ACC112 (cell line): ENCODE measurements around the gene CAPN10.
"Not testable (repeated sequence)": the region's sequence is repeated elsewhere in the genome, so short reads cannot be mapped to it uniquely, and the experiment has no call there.

Experiments
- H2AFZ ChIP-seq: fragments of 200-600 bp; sonication (generic); one replicate; pipeline ENCODE4 v1.6.0; 2017; ENCODE audit warnings: antibody characterized with exemption, low read length; ENCODE audit not compliant: unreplicated experiment
- H3K27ac ChIP-seq: fragments of 200-600 bp; sonication (generic); 2 replicates; pipeline ENCODE4 v1.5.1; 2014; ENCODE audit warnings: low read depth, mild to moderate bottlenecking, antibody characterized with exemption, low read length, moderate library complexity
- H3K27me3 ChIP-seq: fragments of 200-600 bp; sonication (generic); 2 replicates; pipeline ENCODE4 v1.6.1; 2014; ENCODE audit warnings: mild to moderate bottlenecking, antibody characterized with exemption, low read length, moderate library complexity, mixed read lengths; ENCODE audit not compliant: insufficient read depth
- H3K36me3 ChIP-seq: fragments of 200-600 bp; sonication (generic); 2 replicates; pipeline ENCODE4 v1.6.1; 2016; ENCODE audit warnings: mild to moderate bottlenecking, antibody characterized with exemption, low read length, moderate library complexity, mixed read lengths; ENCODE audit not compliant: insufficient read depth
- H3K4me1 ChIP-seq: fragments of 200-600 bp; sonication (generic); one replicate; pipeline ENCODE4 v1.6.1; 2016; ENCODE audit warnings: low read length, mixed read lengths; ENCODE audit not compliant: insufficient read depth, unreplicated experiment, control insufficient read depth
- H3K4me3 ChIP-seq: fragments of 200-600 bp; sonication (generic); 2 replicates; pipeline ENCODE4 v1.5.1; 2014; ENCODE audit warnings: mild to moderate bottlenecking, low read depth, low read length
- H3K79me2 ChIP-seq: fragments of 200-600 bp; sonication (generic); one replicate; pipeline ENCODE4 v1.6.0; 2016; ENCODE audit warnings: low read length; ENCODE audit not compliant: control insufficient read depth, unreplicated experiment, insufficient read depth

Gene CAPN10

DNA sequence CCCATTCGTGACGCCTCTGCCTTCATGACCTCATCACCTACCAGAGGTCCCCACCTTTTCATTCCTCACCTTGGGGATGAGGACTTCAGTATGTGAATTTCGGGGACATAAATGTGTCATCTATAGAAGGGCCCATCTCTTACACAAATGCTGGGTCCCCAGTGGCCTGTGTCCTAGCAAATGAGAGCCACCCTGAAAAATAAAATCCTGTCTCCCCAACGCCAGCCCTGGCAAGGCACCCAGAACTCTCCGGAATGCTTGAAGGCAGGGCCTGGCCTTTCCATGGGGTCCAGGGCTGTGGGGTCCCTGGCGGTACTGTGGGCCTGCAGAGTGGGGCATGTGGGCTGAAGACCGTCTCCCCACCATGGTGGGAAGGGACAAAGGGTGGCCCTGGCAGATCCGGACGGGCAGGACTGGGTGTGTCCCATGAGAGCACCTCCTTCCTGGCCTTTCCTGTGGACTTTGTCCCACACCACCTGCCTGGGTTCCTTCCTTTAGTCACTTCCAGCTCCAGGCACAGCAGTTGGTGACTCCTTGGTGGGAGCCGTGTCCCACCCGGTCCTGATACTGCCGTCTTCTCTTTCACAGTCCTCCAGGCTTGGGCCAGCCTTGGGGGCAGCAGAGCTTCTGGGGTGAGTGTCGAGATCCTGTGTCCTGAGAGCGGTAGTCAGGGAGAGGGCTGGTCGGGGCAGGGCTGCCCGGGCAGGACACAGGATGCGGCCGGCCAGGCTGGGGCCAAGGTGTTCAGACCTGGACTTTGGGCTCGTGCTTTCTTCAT, 18.6 kb downstream of the CAPN10 start:
- no peak overlapping the region for H3K4me3 ChIP-seq
- H3K27ac ChIP-seq, result no peak overlapping the region
- no peak overlapping the region for H2AFZ ChIP-seq
- no peaks in the 10 kb centered on the region for H3K4me1 ChIP-seq
- no peaks in the 10 kb centered on the region for H3K36me3 ChIP-seq
- no peaks in the 10 kb centered on the region for H3K79me2 ChIP-seq
- no peaks in the 10 kb centered on the region for H3K27me3 ChIP-seq

DNA sequence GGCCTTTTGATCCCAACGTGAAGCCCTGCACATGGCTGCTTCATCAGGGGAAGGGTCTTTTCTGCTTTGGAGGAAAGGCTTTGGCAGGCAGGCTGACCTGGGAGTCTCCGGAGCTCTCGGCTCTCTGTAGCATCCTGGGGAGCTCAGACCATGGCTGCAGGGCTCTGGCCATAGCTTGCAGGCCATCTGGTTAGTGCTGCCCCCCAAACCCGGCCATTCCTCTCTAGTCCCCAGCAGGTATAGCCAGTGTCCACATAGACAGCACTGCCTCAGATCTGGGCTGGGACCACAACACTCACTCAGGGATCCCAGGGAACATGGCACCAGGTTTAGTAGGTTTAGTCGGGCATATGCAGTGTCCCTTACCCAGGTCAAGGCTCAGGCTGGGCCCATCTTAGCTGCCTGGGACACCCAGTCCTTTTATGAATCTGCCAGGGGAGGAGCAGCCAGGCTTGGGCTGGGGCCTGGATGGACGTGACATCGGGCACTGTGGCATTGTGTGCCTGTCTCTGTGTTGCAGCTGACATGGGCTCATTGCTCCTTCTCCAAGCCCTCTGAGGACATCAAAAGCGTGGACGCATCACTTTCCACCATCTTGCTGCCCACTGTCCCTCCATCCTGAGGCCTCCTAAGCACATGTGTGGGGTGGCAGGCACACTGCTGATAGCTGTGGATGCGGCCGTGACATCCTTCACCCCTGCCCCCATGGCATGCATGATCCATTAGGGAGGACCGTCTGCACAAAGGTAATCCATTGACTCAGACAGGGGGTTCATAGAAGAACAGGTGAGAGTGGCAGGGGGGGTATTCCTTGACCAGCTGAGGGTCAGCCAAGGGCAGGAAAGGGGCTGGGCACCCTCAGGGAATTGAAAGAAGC, 19.6 kb downstream of the CAPN10 start:
- no peaks in the 10 kb centered on the region for H3K79me2 ChIP-seq
- H3K27ac ChIP-seq, result no peak overlapping the region
- H3K4me1 ChIP-seq, result no peaks in the 10 kb centered on the region
- H3K36me3 ChIP-seq, result no peaks in the 10 kb centered on the region
- H3K4me3 ChIP-seq, result no peak overlapping the region
- H2AFZ ChIP-seq, result no peak overlapping the region
- H3K27me3 ChIP-seq, result no peaks in the 10 kb centered on the region

DNA sequence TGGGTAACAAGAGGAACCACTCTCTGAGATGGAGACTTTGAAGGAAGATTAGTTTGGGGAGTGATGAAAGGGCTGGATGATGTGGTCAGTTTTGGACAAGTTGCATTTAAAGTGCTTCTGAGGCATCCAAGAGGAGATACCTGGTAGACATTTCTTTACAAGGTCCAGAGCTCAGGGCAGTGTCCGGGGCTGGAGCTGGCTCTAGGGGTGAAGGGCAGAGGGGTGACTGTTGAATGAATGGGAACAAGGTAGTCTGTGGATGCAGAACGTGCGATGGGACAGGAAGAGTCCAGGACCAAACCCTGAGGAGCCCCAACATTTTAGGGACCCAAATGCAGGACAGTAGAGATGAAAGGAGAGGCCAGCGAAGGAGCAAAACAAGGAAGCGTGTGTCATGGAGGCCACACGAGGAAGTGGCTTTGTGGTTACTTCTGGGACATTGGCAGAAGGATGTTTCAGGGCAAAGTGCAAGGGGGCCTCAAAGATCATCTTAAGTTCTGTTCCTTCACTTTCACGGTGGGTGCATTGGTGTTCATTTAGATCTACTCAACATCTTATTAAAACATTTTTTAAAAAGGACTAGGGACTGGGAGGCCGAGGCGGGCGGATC, 25.2 kb downstream of the CAPN10 start:
- Histone ChIP-seq H3K27me3 (no peaks in the 10 kb centered on the region), H3K4me3 (no peak overlapping the region), H3K36me3 (no peaks in the 10 kb centered on the region), H3K27ac (no peak overlapping the region), H3K4me1 (no peaks in the 10 kb centered on the region), H3K79me2 (no peaks in the 10 kb centered on the region), H2AFZ (no peak overlapping the region)

DNA sequence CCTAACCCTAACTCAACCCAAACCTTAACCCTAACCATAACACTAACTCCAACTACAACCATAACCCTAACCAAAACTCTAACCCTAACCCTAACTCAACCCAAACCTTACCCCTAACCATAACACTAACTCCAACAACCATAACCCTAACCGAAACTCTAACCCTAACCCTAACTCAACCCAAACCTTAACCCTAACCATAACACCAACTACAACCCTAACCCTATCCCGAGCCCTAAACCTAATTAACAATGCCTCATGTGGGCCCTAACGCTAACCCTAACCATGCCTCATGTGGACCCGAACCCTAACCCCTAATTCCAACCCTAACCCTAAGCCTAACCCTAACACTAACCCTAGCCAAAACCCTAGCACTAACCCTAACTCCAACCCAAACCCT, 27.2 kb downstream of the CAPN10 start:
- no peaks in the 10 kb centered on the region for H3K36me3 ChIP-seq
- no peak overlapping the region for H3K27ac ChIP-seq
- H2AFZ ChIP-seq, result no peak overlapping the region
- H3K4me1 ChIP-seq, result no peaks in the 10 kb centered on the region
- no peaks in the 10 kb centered on the region for H3K27me3 ChIP-seq
- H3K4me3 ChIP-seq, result no peak overlapping the region
- no peaks in the 10 kb centered on the region for H3K79me2 ChIP-seq

DNA sequence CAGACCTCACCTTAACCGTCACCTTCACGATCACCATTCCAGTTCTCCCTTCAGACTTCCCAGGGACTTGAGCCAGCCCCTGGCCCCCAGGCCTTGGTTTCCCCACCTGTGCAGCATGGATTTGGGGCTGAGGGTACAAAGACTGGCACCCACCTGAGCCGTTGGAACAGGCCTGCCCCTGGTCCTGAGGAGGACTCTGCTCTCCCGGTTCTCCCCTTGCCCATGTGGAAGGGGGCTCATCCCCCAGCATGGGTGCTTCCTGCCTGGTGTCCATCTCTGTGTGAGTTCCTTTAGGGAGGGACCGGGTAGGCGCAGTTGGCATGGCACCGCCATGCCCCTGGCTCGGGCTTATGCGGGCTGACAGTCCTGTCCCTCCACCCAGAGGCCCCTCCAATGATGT, 27.9 kb downstream of the CAPN10 start:
- Histone ChIP-seq H3K79me2 (no peaks in the 10 kb centered on the region), H2AFZ (no peak overlapping the region), H3K4me3 (no peak overlapping the region), H3K36me3 (no peaks in the 10 kb centered on the region), H3K27me3 (no peaks in the 10 kb centered on the region), H3K4me1 (no peaks in the 10 kb centered on the region), H3K27ac (no peak overlapping the region)

DNA sequence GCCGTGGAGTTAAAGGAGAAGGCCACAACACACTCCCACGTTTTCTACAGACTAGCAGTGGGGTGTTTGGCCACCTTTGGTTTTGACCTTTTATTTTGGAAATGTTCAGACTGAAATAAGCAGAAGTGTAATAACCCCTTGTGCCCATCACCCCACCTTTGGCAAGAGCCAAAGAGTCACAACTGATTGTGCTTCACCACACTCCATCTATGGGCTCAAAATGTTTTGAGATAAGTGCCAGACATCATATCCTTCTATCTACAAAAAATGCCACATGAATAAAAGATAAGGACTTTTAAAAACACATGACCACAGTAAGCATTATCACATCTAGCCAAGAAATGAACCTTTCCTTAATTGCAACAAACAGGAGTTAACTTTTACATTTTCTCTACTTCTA, 28.9 kb downstream of the CAPN10 start:
- H3K27me3 ChIP-seq, result no peaks in the 10 kb centered on the region
- H3K4me1 ChIP-seq, result no peaks in the 10 kb centered on the region
- H3K4me3 ChIP-seq, result no peak overlapping the region
- H3K79me2 ChIP-seq, result no peaks in the 10 kb centered on the region
- no peak overlapping the region for H2AFZ ChIP-seq
- H3K36me3 ChIP-seq, result no peaks in the 10 kb centered on the region
- H3K27ac ChIP-seq, result no peak overlapping the region

DNA sequence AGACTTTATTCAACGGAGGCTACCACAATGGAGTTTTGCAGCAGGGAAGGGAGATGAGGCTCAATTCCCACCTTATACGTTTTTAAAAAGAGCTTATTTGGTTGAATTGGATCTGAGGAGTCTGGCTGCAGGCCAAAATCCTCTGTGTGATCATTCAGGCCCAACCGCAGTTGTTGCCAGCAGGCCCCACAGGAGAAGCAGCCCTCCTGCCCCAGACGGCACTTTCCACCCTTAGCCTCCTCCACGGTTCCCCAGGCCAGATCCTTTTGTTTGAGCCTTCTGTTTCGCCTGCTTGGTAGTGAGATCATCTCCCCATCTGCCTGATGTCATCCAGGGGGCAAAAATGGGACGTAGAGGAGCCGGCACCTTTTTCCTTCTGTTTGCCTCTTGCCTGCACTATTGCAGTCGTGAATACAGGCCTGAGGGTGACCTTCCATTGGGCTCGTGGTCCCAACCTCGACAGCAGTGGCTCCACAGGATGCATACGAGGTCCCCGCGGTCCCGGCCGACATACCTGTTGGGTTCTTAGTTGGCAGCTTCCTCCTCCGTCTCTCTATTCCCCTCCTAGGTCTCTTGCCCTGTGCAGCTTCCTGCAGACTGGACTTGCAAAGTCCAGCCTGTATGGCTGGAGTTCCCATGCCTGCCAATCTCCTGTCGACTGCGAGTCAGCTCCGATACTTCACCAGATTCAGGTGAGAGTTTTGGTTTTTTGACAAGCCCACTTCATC, 29.4 kb downstream of the CAPN10 start:
- Histone ChIP-seq H3K36me3 (no peaks in the 10 kb centered on the region), H3K4me1 (no peaks in the 10 kb centered on the region), H3K27me3 (no peaks in the 10 kb centered on the region), H2AFZ (no peak overlapping the region), H3K79me2 (no peaks in the 10 kb centered on the region), H3K4me3 (no peak overlapping the region), H3K27ac (no peak overlapping the region)

DNA sequence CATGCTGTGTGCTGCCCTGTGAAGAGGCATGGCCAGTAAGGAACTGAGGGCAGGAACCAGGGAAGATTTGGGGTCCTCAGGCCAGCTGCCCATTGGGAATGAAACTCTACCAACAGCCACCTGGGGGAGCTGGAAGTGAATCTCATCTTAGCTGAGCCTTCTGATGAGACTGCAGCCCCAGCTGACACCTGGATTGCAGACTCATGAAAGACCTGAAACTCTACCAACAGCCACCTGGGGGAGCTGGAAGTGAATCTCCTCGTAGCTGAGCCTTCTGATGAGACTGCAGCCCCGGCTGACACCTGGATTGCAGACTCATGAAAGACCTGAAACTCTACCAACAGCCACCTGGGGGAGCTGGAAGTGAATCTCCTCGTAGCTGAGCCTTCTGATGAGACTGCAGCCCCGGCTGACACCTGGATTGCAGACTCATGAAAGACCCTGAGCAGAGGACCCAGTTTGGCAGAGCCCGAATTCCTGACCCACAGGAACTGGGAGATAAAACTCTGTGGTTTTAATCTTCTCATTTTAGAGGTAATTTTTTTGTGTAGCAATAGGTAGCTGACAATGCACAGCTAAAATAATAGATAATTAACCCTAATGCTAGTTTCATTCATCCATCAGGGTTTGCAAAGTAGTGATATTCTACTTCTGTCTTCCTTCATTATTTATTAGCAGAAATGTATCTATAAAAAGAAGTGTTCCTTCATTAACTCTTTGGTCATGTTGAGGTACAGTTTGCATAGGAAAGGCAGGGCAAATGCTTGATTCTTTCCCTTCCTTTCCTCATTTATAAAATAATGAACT, 30.5 kb downstream of the CAPN10 start:
- H3K27me3 ChIP-seq, H3K36me3 ChIP-seq, H3K27ac ChIP-seq, H3K4me1 ChIP-seq, H2AFZ ChIP-seq, H3K79me2 ChIP-seq, H3K4me3 ChIP-seq: not testable (repeated sequence)

DNA sequence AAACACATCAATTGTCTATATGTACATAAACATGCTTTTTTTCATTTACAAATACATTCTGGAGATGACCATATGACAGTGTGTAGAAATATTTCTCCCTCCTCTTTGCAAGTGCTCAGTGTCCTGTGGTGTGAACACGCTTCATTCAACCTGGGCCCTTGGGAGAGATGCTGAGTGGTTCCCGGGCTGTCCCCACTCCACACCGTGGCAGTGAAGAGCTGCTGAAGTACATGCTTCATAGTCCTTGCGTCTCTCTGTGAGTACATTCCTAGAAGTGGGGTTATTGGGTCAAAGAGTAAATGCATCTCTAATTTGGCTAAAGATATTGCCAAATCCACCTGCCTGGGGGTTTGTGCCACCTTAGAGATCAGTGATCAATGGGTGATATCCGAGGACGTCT, 32.2 kb downstream of the CAPN10 start:
- Histone ChIP-seq H3K27me3 (no peaks in the 10 kb centered on the region), H2AFZ (no peak overlapping the region), H3K4me3 (no peak overlapping the region), H3K79me2 (no peaks in the 10 kb centered on the region), H3K4me1 (no peaks in the 10 kb centered on the region), H3K36me3 (no peaks in the 10 kb centered on the region), H3K27ac (no peak overlapping the region)
